Prostate gland (tissue), 2 donors: ENCODE measurements around the gene ASXL1.
"Not testable (repeated sequence)": the region's sequence is repeated elsewhere in the genome, so short reads cannot be mapped to it uniquely, and the experiment has no call there.

Experiments used
- POLR2A ChIP-seq: fragments of 450-650 bp; IDR thresholded peaks from one replicate; pipeline ENCODE4 v1.6.1; 2016; ENCODE audit warnings: antibody characterized with exemption, mild to moderate bottlenecking
- POLR2AphosphoS5 ChIP-seq: sonication (generic); formaldehyde crosslinking; IDR thresholded peaks from one replicate; pipeline ENCODE4 v1.6.1; 2017; ENCODE audit warnings: antibody characterized with exemption
- TF ChIP-seq, protein P1 (sequence below), 4 experiments: fragments of 200-600 bp in 2 of 4; fragments of 450-650 bp in 2 of 4; sonication (generic) in 2 of 4; IDR thresholded peaks; 1 replicate in 3 of 4; 2 replicates in 1 of 4; pipeline ENCODE4 v1.5.1; 2016 to 2019; ENCODE audit warnings: antibody characterized with exemption in 4 of 4, mild to moderate bottlenecking in 2 of 4, moderate library complexity in 2 of 4

DNA sequence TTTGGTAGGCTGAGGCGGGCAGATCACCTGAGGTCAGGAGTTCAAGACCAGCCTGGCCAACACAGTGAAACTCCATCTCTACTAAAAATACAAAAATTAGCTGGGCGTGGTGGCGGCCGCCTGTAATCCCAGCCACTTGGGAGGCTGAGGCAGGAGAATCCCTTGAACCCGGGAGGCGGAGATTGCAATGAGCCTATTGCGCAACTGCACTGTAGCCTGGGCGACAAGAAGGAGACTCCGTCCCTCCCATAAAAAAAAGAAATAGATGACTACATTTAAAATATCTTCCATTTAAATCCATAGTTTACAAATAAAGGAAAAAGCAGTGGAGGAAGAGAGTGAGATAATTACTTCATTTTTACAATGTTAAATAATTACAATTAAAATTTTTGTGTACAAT, 21.9 kb downstream of the ASXL1 start:
- TF ChIP-seq, protein P1, sequence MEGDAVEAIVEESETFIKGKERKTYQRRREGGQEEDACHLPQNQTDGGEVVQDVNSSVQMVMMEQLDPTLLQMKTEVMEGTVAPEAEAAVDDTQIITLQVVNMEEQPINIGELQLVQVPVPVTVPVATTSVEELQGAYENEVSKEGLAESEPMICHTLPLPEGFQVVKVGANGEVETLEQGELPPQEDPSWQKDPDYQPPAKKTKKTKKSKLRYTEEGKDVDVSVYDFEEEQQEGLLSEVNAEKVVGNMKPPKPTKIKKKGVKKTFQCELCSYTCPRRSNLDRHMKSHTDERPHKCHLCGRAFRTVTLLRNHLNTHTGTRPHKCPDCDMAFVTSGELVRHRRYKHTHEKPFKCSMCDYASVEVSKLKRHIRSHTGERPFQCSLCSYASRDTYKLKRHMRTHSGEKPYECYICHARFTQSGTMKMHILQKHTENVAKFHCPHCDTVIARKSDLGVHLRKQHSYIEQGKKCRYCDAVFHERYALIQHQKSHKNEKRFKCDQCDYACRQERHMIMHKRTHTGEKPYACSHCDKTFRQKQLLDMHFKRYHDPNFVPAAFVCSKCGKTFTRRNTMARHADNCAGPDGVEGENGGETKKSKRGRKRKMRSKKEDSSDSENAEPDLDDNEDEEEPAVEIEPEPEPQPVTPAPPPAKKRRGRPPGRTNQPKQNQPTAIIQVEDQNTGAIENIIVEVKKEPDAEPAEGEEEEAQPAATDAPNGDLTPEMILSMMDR (IDR thresholded peaks at IDR 0.05), result not testable (repeated sequence)
- TF ChIP-seq POLR2AphosphoS5, POLR2A: not testable (repeated sequence)
